ENCODE results near the gene MBD4. TPM values are rescaled to one million over a fixed set of nuclear protein-coding genes. Genes with fewer than 3 reads are reported as not detected.
A peak's percentile ranks its signal among the peaks of the same experiment; 100 is the strongest.

MBD4 gene
- total and polyA plus RNA-seq, 2 of the 4 experiments (the other 2 are of a cell fraction), result 13.8 to 15.0 TPM

GRCh38 chr3:129409541-129409940, 30.2 kb downstream of the MBD4 start:
- Histone ChIP-seq H3K23ac (ENCODE audit: low read depth, low read length) (no peak overlapping the region), H4K20me1 (ENCODE audit: insufficient read depth, low read length) (peaks cover 11% of the 10 kb centered on the region), H2AFZ (replicated peaks; ENCODE audit: low read length, poor library complexity) (no peak overlapping the region), H4K5ac (ENCODE audit: low read depth, low read length) (no peak overlapping the region), H3K14ac (replicated peaks; ENCODE audit: low read depth, low read length) (no peak overlapping the region), H3K4me1 (ENCODE audit: control insufficient read depth, insufficient read depth, low read length) (peaks cover 20% of the 10 kb centered on the region), H2BK20ac (ENCODE audit: low read depth, low read length) (peak overlapping the region; percentile 11; the same call in 1 of the 2 replicates), H2BK5ac (ENCODE audit: low read depth, low read length, poor library complexity, severe bottlenecking) (no peak overlapping the region), H3K9ac (ENCODE audit: low read depth, low read length) (no peak overlapping the region), H2BK120ac (ENCODE audit: low read depth, low read length) (peak overlapping the region; percentile 20; the same call in 1 of the 2 replicates), H3K36me3 (ENCODE audit: control insufficient read depth, insufficient read depth, low read length) (no peaks in the 10 kb centered on the region), H2AK9ac (replicated peaks; ENCODE audit: low read depth, low read length, poor library complexity) (no peak overlapping the region), H3K18ac (ENCODE audit: low read depth, low read length) (no peak overlapping the region), H3K56ac (ENCODE audit: extremely low read depth, insufficient read depth, low read length) (no peak overlapping the region), H3K4me3 (ENCODE audit: insufficient read depth, low read depth, low read length) (no peak overlapping the region), H2BK15ac (ENCODE audit: low read depth, low read length) (peak overlapping the region; percentile 70; the same call in 1 of the 3 replicates), H2AK5ac (ENCODE audit: low read depth, low read length) (peak overlapping the region; percentile 27; the same call in 1 of the 2 replicates), H3K9me1 (ENCODE audit: insufficient read depth, low read length) (peaks cover 16% of the 10 kb centered on the region), H3K4me2 (ENCODE audit: low read depth, low read length) (no peak overlapping the region), H3K27ac (ENCODE audit: insufficient read depth, low read length) (peak overlapping the region; percentile 51; the same call in 1 of the 2 replicates), H4K91ac (ENCODE audit: insufficient read depth, low read depth, low read length) (peak overlapping the region; percentile 1; the same call in 1 of the 2 replicates), H3K79me1 (ENCODE audit: low read depth in 1 of 2, low read length in 2 of 2) (0 out of 4 replicates have a peak, but pooled peaks cover 0 to 3% of the 10 kb centered on the region in 2 experiments), H3K9me3 (ENCODE audit: control insufficient read depth, insufficient read depth, low read length) (no peaks in the 10 kb centered on the region), H3K4ac (ENCODE audit: low read depth, low read length) (no peak overlapping the region), H4K8ac (ENCODE audit: low read depth in 2 of 2, low read length in 2 of 2) (peak overlapping the region in 1 of 2 experiments; percentile 41; a peak in 1 of 4 replicates), H3K27me3 (ENCODE audit: control insufficient read depth, insufficient read depth, low read length) (no peaks in the 10 kb centered on the region)
- TF ChIP-seq RFX5 (IDR thresholded peaks at IDR 0.05; ENCODE audit: low read depth, low read length), result no peak
- peak; percentile 93 for TF ChIP-seq CEBPB (IDR thresholded peaks at IDR 0.05; ENCODE audit: low read depth, low read length)
- BruUV-seq (replicated peaks), result no TSS peak
- dilution Hi-C loops (cut with HindIII; ENCODE audit: low sequenced_read_pairs, unreplicated experiment) (no loop called here), intact Hi-C loops (cut with micrococcal nuclease) (no loop called here), in situ Hi-C loops (cut with MboI; ENCODE audit: low sequenced_read_pairs) (no loop called here)
- CTCF ChIA-PET, result interaction anchor here (0.5 to 1.2 kb wide), 4 partner anchors 26 to 314 kb away, joined by 3 to 5 read pairs (median 4); no protein-coding TSS in a partner anchor
- POLR2A ChIA-PET (ENCODE audit: unreplicated experiment), result no interaction called here
- no CpG with 5 or more reads among the region's 2 CpGs for WGBS, 2 experiments (ENCODE audit: extremely low coverage in 2 of 2, insufficient read length in 1 of 2)
- DNase-seq (peak; percentile 82), ATAC-seq (ENCODE audit: low read depth) (0 out of 2 replicates have a peak, but pooled peaks have one; percentile 10)

All from IMR-90 (cell line).